Measurements from ENCODE around the gene OAS1. TPM values are rescaled to one million over a fixed set of nuclear protein-coding genes. Genes with fewer than 3 reads are reported as not detected.
A peak's percentile ranks its signal among the peaks of the same experiment; 100 is the strongest.

OAS1 gene
- total RNA-seq, 1 donor from 2014 or later = 0.96 TPM

GRCh38 chr12:112937741-112938719 lies 31.3 kb downstream of the OAS1 start, which contains the start of gene OAS3:
Gene OAS3 (plus strand): TSS chr12:112938474. CDS start chr12:112938531, 57 bp downstream.
- no peaks in the 10 kb centered on the region for H3K9me3 ChIP-seq

DNA sequence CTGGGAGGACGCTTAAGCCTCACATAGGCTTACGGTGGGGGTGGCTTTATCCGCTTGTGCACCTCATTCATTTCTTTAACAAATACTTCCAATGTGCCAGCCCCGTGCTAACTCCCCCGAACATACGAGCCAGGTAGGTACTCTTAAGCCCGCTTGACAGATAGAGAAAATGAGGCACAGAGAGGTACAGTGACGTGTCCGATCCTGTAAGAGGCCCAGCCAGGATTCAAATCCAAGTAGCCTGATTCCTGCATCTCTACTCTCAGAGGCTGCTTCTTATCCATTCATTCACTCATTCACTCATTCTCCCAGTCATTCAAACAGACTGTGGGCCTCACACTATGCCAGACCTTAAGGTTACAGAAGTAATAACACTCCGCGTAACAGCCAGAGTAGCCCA lies 32.0 kb downstream of the OAS1 start:
- intact Hi-C loops (cut with DNase I) = no loop called here
- no peak for DNase-seq (ENCODE audit: low spot score in 2 of 2)
- Histone ChIP-seq H3K4me3 (peak overlapping the region; percentile 67 to 88), H3K4me1 (peaks cover 2 to 9% of the 10 kb centered on the region in 2 donors), H3K9me3 (no peaks in the 10 kb centered on the region), H3K27me3 (no peaks in the 10 kb centered on the region), H3K36me3 (no peaks in the 10 kb centered on the region), H3K27ac (peak overlapping the region; percentile 63 to 68)
- TF ChIP-seq, protein P1, sequence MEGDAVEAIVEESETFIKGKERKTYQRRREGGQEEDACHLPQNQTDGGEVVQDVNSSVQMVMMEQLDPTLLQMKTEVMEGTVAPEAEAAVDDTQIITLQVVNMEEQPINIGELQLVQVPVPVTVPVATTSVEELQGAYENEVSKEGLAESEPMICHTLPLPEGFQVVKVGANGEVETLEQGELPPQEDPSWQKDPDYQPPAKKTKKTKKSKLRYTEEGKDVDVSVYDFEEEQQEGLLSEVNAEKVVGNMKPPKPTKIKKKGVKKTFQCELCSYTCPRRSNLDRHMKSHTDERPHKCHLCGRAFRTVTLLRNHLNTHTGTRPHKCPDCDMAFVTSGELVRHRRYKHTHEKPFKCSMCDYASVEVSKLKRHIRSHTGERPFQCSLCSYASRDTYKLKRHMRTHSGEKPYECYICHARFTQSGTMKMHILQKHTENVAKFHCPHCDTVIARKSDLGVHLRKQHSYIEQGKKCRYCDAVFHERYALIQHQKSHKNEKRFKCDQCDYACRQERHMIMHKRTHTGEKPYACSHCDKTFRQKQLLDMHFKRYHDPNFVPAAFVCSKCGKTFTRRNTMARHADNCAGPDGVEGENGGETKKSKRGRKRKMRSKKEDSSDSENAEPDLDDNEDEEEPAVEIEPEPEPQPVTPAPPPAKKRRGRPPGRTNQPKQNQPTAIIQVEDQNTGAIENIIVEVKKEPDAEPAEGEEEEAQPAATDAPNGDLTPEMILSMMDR (IDR thresholded peaks at IDR 0.05) = no peak

More at GRCh38 chr12:112937741-112938719, 31.3 kb downstream of the OAS1 start, which contains the start of gene OAS3:
- Histone ChIP-seq H3K27ac (peak within 1 kb of the TSS; percentile 63 to 68), H3K27me3 (no peaks in the 10 kb centered on the region), H3K4me3 (peak within 1 kb of the TSS; percentile 67 to 88), H3K4me1 (peaks cover 2 to 9% of the 10 kb centered on the region in 2 donors), H3K36me3 (no peaks in the 10 kb centered on the region)
- TF ChIP-seq, protein P1 (IDR thresholded peaks at IDR 0.05) = no peak
- peak; percentile 49 to 90 for DNase-seq (ENCODE audit: low spot score in 2 of 2)
- intact Hi-C loops (cut with DNase I) = no loop called here

GRCh38 chr12:112939761-112940381 lies 33.1 kb downstream of the OAS1 start:
- TF ChIP-seq, protein P1 (IDR thresholded peaks at IDR 0.05) = no peak
- no peaks in the 10 kb centered on the region for H3K27me3 ChIP-seq
- no peaks in the 10 kb centered on the region for H3K36me3 ChIP-seq
- H3K27ac ChIP-seq = no peak overlapping the region
- H3K4me3 ChIP-seq = peak overlapping the region in 1 of 2 donors; percentile 15
- intact Hi-C loops (cut with DNase I) = no loop called here
- peaks cover 2 to 9% of the 10 kb centered on the region in 2 donors for H3K4me1 ChIP-seq
- no peaks in the 10 kb centered on the region for H3K9me3 ChIP-seq
- DNase-seq (ENCODE audit: low spot score in 2 of 2) = no peak

GRCh38 chr12:112941528-112942335 lies 35.0 kb downstream of the OAS1 start:
- H3K9me3 ChIP-seq = no peaks in the 10 kb centered on the region
- H3K4me1 ChIP-seq = peaks cover 2 to 9% of the 10 kb centered on the region in 2 donors
- no peak overlapping the region for H3K4me3 ChIP-seq
- TF ChIP-seq, protein P1 (IDR thresholded peaks at IDR 0.05) = no peak
- peaks cover 0 to 6% of the 10 kb centered on the region in 2 donors for H3K36me3 ChIP-seq
- H3K27ac ChIP-seq = no peak overlapping the region
- DNase-seq (ENCODE audit: low spot score in 2 of 2) = no peak
- H3K27me3 ChIP-seq = no peaks in the 10 kb centered on the region
- intact Hi-C loops (cut with DNase I) = no loop called here

DNA sequence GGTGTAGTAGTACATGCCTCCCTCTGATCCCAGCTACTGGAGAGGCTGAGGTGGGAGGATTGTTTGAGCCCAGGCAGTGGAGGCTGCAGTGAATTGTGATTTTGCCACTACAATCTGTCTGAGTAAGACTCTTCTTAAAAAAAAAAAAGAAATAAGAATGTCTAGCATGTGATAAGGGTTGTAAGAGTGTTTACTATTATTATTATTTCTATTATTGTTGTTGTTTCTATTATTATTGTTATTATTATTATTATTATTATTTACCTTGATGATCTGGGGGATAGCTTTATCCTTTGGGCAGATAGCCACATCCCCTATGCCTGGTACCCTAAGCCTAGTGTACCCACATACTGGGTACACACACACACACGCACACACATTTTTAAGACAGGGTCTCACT lies 35.8 kb downstream of the OAS1 start:
- intact Hi-C loops (cut with DNase I) = no loop called here
- TF ChIP-seq, protein P1 (IDR thresholded peaks at IDR 0.05) = no peak
- no peaks in the 10 kb centered on the region for H3K27me3 ChIP-seq

More for the DNA sequence above, 35.8 kb downstream of the OAS1 start:
- Histone ChIP-seq H3K4me3 (no peak overlapping the region), H3K9me3 (no peaks in the 10 kb centered on the region), H3K27ac (no peak overlapping the region), H3K36me3 (peaks cover 0 to 8% of the 10 kb centered on the region in 2 donors), H3K4me1 (peaks cover 2 to 9% of the 10 kb centered on the region in 2 donors)
- no peak for DNase-seq (ENCODE audit: low spot score in 2 of 2)
